Ectodermal cell (in vitro differentiated cells): ENCODE measurements around the gene FUT6.
A peak's percentile ranks its signal among the peaks of the same experiment; 100 is the strongest.

Experiments
- H3K27ac ChIP-seq: 2 replicates; pipeline ENCODE4 v1.7.0; 2013; ENCODE audit warnings: mild to moderate bottlenecking, low read depth, low read length; ENCODE audit not compliant: insufficient read depth, poor library complexity, severe bottlenecking
- H3K27me3 ChIP-seq: 2 replicates; pipeline ENCODE4 v1.7.0; 2013; ENCODE audit warnings: mild to moderate bottlenecking, low read length; ENCODE audit not compliant: insufficient read depth, control insufficient read depth, poor library complexity, severe bottlenecking
- H3K36me3 ChIP-seq: one replicate; pipeline ENCODE4 v1.7.0; 2013; ENCODE audit warnings: low read length; ENCODE audit not compliant: control insufficient read depth, insufficient read depth
- H3K4me1 ChIP-seq: one replicate; pipeline ENCODE4 v1.7.0; 2013; ENCODE audit warnings: low read length; ENCODE audit not compliant: control insufficient read depth, insufficient read depth
- H3K4me3 ChIP-seq: 2 replicates; pipeline ENCODE4 v1.7.0; 2013; ENCODE audit warnings: low read depth, low read length, control low read depth; ENCODE audit not compliant: insufficient read depth
- H3K9me3 ChIP-seq: 2 replicates; pipeline ENCODE4 v1.7.0; 2013; ENCODE audit warnings: mild to moderate bottlenecking, low read length, moderate library complexity; ENCODE audit not compliant: control insufficient read depth
- WGBS, 2 experiments: methylation state at CpG; one replicate each; pipeline ENCODE4 v1.1.7; 2013; ENCODE audit warnings: missing lambda C conversion rate in 2 of 2; 5-methylcytosine and 5-hydroxymethylcytosine counted together

The FUT6 gene

GRCh38 chr19:5826531-5827341 lies 12.8 kb downstream of the FUT6 start:
- no peaks in the 10 kb centered on the region for H3K9me3 ChIP-seq
- no peak overlapping the region for H3K27ac ChIP-seq
- H3K4me3 ChIP-seq, result peak overlapping the region; percentile 74
- H3K36me3 ChIP-seq, result no peaks in the 10 kb centered on the region
- H3K27me3 ChIP-seq, result no peaks in the 10 kb centered on the region
- 37 to 39% methylated on average over 24 of the region's 24 CpGs for WGBS, 2 experiments
- H3K4me1 ChIP-seq, result peaks cover 19% of the 10 kb centered on the region

- Histone ChIP-seq H3K27me3 (no peaks in the 10 kb centered on the region), H3K27ac (no peak overlapping the region), H3K4me1 (peaks cover 19% of the 10 kb centered on the region), H3K36me3 (no peaks in the 10 kb centered on the region), H3K9me3 (no peaks in the 10 kb centered on the region), H3K4me3 (no peak overlapping the region)
- 95 to 96% methylated on average over 21 of the region's 21 CpGs for WGBS, 2 experiments
Measured at GRCh38 chr19:5825178-5825577, 14.3 kb downstream of the FUT6 start.

GRCh38 chr19:5824751-5825150 lies 14.8 kb downstream of the FUT6 start:
- Histone ChIP-seq H3K36me3 (no peaks in the 10 kb centered on the region), H3K27me3 (no peaks in the 10 kb centered on the region), H3K4me1 (peaks cover 16% of the 10 kb centered on the region), H3K9me3 (no peaks in the 10 kb centered on the region), H3K4me3 (no peak overlapping the region), H3K27ac (no peak overlapping the region)
- WGBS, 2 experiments, result 92 to 93% methylated on average over 10 of the region's 10 CpGs

GRCh38 chr19:5823579-5824281 lies 15.8 kb downstream of the FUT6 start:
- no peaks in the 10 kb centered on the region for H3K9me3 ChIP-seq
- WGBS, 2 experiments, result 85 to 86% methylated on average over 30 of the region's 30 CpGs
- H3K4me3 ChIP-seq, result no peak overlapping the region
- no peaks in the 10 kb centered on the region for H3K27me3 ChIP-seq
- H3K4me1 ChIP-seq, result peaks cover 6% of the 10 kb centered on the region
- no peaks in the 10 kb centered on the region for H3K36me3 ChIP-seq
- H3K27ac ChIP-seq, result no peak overlapping the region

GRCh38 chr19:5822181-5822844 lies 17.2 kb downstream of the FUT6 start:
- H3K9me3 ChIP-seq, result no peaks in the 10 kb centered on the region
- H3K4me1 ChIP-seq, result peaks cover 5% of the 10 kb centered on the region
- no peaks in the 10 kb centered on the region for H3K36me3 ChIP-seq
- H3K4me3 ChIP-seq, result no peak overlapping the region
- no peaks in the 10 kb centered on the region for H3K27me3 ChIP-seq
- WGBS, 2 experiments, result 88% methylated on average over 30 of the region's 30 CpGs
- H3K27ac ChIP-seq, result no peak overlapping the region

- H3K27me3 ChIP-seq, result no peaks in the 10 kb centered on the region
- no peaks in the 10 kb centered on the region for H3K36me3 ChIP-seq
- H3K9me3 ChIP-seq, result no peaks in the 10 kb centered on the region
- H3K4me3 ChIP-seq, result no peak overlapping the region
- WGBS, 2 experiments, result 85 to 88% methylated on average over 8 of the region's 8 CpGs
- H3K4me1 ChIP-seq, result peaks cover 4% of the 10 kb centered on the region
- no peak overlapping the region for H3K27ac ChIP-seq
Measured at GRCh38 chr19:5821521-5822180, 17.9 kb downstream of the FUT6 start.

- Histone ChIP-seq H3K4me3 (no peak overlapping the region), H3K9me3 (no peaks in the 10 kb centered on the region), H3K36me3 (no peaks in the 10 kb centered on the region), H3K27me3 (no peaks in the 10 kb centered on the region), H3K4me1 (no peaks in the 10 kb centered on the region), H3K27ac (no peak overlapping the region)
- 79 to 82% methylated on average over 6 of the region's 6 CpGs for WGBS, 2 experiments
Measured at GRCh38 chr19:5820785-5821184, 18.7 kb downstream of the FUT6 start.

GRCh38 chr19:5818594-5818993 lies 20.9 kb downstream of the FUT6 start:
- H3K9me3 ChIP-seq, result no peaks in the 10 kb centered on the region
- no peak overlapping the region for H3K27ac ChIP-seq
- no peaks in the 10 kb centered on the region for H3K4me1 ChIP-seq
- 89 to 93% methylated on average over 10 of the region's 10 CpGs for WGBS, 2 experiments
- H3K4me3 ChIP-seq, result no peak overlapping the region
- H3K36me3 ChIP-seq, result no peaks in the 10 kb centered on the region
- no peaks in the 10 kb centered on the region for H3K27me3 ChIP-seq

GRCh38 chr19:5817218-5817617 lies 22.3 kb downstream of the FUT6 start:
- H3K27ac ChIP-seq, result no peak overlapping the region
- H3K4me3 ChIP-seq, result no peak overlapping the region
- 90 to 93% methylated on average over 2 of the region's 2 CpGs for WGBS, 2 experiments
- H3K4me1 ChIP-seq, result no peaks in the 10 kb centered on the region
- H3K9me3 ChIP-seq, result no peaks in the 10 kb centered on the region
- no peaks in the 10 kb centered on the region for H3K27me3 ChIP-seq
- no peaks in the 10 kb centered on the region for H3K36me3 ChIP-seq

GRCh38 chr19:5814852-5815246 lies 24.7 kb downstream of the FUT6 start:
- H3K4me3 ChIP-seq, result no peak overlapping the region
- no peaks in the 10 kb centered on the region for H3K36me3 ChIP-seq
- H3K4me1 ChIP-seq, result no peaks in the 10 kb centered on the region
- WGBS, 2 experiments, result 81 to 86% methylated on average over 11 of the region's 11 CpGs
- H3K27me3 ChIP-seq, result no peaks in the 10 kb centered on the region
- no peak overlapping the region for H3K27ac ChIP-seq
- H3K9me3 ChIP-seq, result no peaks in the 10 kb centered on the region
